ENCODE results near the gene MPZL1.

- TF ChIP-seq CTCF (IDR thresholded peaks at IDR 0.05; ENCODE audit: borderline replicate concordance, extremely low read depth, low read length, poor library complexity, severe bottlenecking) (no peak), EZH2 (IDR thresholded peaks at IDR 0.05; ENCODE audit: borderline replicate concordance, low read depth, low read length, severe bottlenecking) (no peak)
Measured at GRCh38 chr1:167786502-167786901, 64.7 kb downstream of the MPZL1 start.

Data from DND-41 (cell line).